Activated naive CD8-positive, alpha-beta T cell treated with anti-CD3 and anti-CD28 coated beads, Interleukin-2, amount 50 U/mL, for 16 hours (primary cell): ENCODE results near the gene MED13L.

Experiments used
- DNase-seq: peaks from one replicate; pipeline ENCODE4 v3.0.0-alpha.2; 2020; ENCODE audit warnings: low read depth, low spot score

The MED13L gene

GRCh38 chr12:115973968-115974724 is 303.3 kb downstream of the MED13L start:
- no peak for DNase-seq

GRCh38 chr12:115973066-115973465 is 304.4 kb downstream of the MED13L start:
- DNase-seq, result no peak

GRCh38 chr12:115972241-115972640 is 305.3 kb downstream of the MED13L start:
- DNase-seq, result no peak

GRCh38 chr12:115968211-115968610 is 309.3 kb downstream of the MED13L start:
- DNase-seq, result no peak

GRCh38 chr12:115966376-115966775 is 311.1 kb downstream of the MED13L start:
- no peak for DNase-seq

GRCh38 chr12:115964626-115965025 is 312.9 kb downstream of the MED13L start:
- no peak for DNase-seq

GRCh38 chr12:115964214-115964613 is 313.3 kb downstream of the MED13L start:
- no peak for DNase-seq

- no peak for DNase-seq
These were observed 315.3 kb downstream of the MED13L start for GRCh38 chr12:115962216-115962615.

GRCh38 chr12:115960868-115961802 is 316.4 kb downstream of the MED13L start:
- no peak for DNase-seq

- DNase-seq, result no peak
These were observed 319.7 kb downstream of the MED13L start for GRCh38 chr12:115957686-115958290.

GRCh38 chr12:115956659-115957058 is 320.8 kb downstream of the MED13L start:
- DNase-seq, result no peak

GRCh38 chr12:115956236-115956635 is 321.3 kb downstream of the MED13L start:
- no peak for DNase-seq

GRCh38 chr12:115953450-115953849 is 324.0 kb downstream of the MED13L start:
- no peak for DNase-seq

- no peak for DNase-seq
These were observed 324.5 kb downstream of the MED13L start for GRCh38 chr12:115953031-115953430.

- DNase-seq, result no peak
These were observed 326.5 kb downstream of the MED13L start for GRCh38 chr12:115950959-115951358.

- no peak for DNase-seq
These were observed 327.8 kb downstream of the MED13L start for GRCh38 chr12:115949675-115950074.

GRCh38 chr12:115947696-115948062 is 329.8 kb downstream of the MED13L start:
- no peak for DNase-seq

GRCh38 chr12:115946867-115947695 is 330.4 kb downstream of the MED13L start:
- DNase-seq, result no peak

GRCh38 chr12:115946092-115946491 is 331.4 kb downstream of the MED13L start:
- DNase-seq, result no peak

- no peak for DNase-seq
These were observed 332.0 kb downstream of the MED13L start for GRCh38 chr12:115945491-115945885.

GRCh38 chr12:115944837-115945490 is 332.5 kb downstream of the MED13L start:
- no peak for DNase-seq
